Superior temporal gyrus (tissue), 1 donor: ENCODE data around the gene ABO.
"Not testable (repeated sequence)": the region's sequence is repeated elsewhere in the genome, so short reads cannot be mapped to it uniquely, and the experiment has no call there.

Experiments used
- DNase-seq: peaks from one replicate; pipeline ENCODE4 v3.0.0-alpha.2; 2016; ENCODE audit errors: extremely low spot score

ABO gene

GRCh38 chr9:133242991-133243390 lies 32.0 kb downstream of the ABO start:
- DNase-seq = no peak

DNA sequence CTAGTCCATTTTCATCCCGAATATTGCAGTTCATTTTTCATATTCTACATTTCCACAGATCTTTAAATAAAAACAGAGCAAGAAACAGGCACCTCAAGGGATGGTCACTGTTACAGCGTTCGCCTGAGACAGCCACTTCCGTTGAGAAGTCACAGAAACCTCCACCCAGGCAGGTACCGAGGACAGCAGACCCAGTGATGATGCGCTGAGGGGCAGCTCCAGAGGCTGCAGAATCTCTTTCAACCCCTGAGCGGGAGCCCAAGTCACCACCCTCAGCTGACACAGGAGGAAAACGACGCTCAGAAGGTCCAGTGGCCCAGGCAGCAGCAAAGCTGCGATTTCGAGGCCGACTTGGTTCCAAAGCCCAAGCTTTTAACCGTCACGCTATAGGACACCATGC lies 32.8 kb downstream of the ABO start:
- DNase-seq = no peak

DNA sequence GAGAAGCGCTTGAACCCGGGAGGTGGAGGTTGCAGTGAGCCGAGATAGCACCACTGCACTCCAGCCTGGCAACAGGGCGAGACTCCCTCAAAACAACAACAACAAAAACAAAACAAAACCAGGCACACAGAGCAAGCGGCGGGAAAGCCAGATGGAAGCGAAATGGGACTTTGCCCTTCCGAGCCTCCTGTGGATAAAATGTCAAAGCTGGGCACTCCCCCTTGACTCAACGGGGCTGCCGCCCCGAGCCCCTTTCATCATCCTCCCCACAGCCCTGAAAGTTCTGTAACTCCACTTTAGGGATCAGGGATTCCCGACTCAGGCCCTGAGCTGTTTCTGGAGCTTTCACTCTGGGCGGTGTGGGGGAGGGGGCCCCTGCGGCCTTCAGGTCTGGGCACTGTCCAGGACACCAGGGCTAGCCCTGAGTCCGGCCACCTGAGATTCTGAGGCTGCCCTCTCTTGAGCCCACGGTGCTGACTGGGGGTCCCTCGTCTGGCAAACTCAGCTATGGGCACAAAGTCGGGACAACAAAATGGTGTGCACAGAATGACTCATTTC lies 35.4 kb downstream of the ABO start:
- no peak for DNase-seq

DNA sequence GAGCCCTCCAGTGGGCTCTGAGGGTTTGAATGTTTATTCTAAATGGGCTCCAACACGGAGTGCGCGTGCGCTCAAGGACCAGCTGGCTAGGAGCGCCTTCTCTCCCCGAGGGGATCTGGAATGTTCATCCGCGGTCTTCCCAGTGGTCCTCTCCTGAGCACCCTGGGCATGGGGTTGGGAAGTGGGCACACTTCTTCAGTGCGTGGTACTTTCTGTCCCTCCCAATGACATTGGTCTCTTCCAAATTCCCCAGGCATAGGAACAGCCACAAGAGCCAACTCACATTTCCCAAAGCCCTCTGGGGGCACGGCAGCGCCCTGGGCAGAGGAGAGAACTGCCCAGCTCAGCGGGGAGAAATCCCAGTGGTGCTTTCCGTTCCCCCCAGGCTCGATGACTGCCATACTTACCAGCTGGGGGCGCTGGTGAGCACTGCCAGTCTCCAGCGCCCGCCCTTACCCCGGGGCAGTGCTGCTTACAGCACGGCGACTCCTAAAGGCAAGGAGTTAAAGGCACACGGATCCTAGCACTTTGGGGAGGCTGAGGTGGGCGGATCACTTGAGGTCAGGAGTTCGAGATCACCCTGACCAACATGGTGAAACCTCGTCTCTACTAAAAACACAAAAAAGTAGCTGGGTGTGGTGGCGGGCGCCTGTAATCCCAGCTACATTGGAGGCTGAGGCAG lies 36.0 kb downstream of the ABO start:
- no peak for DNase-seq

- no peak for DNase-seq
Observed at GRCh38 chr9:133238272-133238850, 36.6 kb downstream of the ABO start.

DNA sequence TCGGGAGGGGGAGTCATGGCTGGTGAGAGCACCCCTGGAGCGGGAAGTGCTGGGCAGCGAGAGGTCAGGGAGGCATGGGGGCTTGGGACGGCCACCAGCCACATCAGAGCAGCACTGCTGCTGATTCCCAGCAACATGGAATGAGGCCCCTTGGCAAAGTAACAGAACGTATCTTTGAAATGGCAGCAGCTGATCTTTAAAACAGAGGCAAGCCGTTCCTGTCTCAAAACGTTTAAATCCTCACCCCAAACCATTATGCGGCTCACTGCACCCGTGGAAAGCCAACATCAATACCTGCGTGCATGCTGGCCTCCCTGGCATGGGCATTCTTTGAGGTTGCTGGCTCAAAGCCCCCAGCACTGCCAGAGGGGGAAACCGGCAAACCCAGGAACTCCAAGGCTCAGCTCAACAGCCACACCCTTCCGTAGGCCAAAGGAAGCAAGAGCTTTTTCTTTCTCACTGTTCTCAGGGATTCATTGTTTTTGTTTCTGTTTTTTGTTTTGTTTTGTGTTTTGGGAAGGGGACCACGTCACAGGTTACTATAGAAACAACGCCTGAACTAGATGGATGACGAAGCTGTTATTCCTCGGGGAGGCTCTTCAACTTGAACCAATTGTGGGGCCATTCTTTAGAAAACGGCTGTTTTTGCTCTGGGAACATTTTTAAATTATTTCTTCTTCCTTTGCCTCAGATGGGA lies 37.8 kb downstream of the ABO start:
- no peak for DNase-seq

- DNase-seq = not testable (repeated sequence)
Observed at GRCh38 chr9:133236291-133237034, 38.5 kb downstream of the ABO start.

- no peak for DNase-seq
Observed at GRCh38 chr9:133235549-133236222, 39.3 kb downstream of the ABO start.

DNA sequence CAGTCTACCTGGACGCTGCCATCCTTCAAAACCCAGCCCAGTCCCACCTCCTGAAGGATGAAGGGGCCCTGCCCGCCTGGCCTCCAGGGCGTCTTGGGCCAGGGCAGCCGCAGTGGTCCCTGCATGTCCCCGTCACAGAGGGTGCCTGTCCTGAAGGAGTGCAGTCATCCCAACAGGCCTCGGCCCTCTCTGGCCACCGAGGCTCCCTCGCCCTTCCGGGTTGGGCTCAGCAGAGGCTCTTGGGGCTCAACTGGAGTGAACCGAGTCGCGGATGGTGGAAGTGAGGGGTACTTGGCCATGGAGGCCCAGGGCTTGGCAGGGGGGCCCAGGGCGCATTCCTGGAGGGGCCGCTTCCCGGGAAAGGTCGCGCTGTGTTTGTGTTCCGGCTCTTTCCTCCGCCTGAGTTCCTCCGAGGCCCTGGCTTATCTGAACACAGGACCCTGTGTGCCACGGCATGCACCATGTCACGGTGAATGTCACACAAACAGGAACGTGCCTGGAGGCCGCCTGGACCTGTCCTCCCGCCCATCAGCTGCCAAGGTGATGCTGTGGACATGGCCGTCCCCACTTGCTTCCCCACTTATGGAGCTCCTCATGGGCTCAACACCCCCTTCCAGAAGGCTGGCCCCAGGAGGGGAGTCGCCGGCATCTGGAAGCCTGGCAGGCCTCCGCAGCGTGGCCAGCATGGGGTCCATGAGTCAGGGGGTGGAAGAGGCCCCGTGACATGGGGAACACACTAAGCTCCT lies 40.3 kb downstream of the ABO start:
- DNase-seq = no peak

DNA sequence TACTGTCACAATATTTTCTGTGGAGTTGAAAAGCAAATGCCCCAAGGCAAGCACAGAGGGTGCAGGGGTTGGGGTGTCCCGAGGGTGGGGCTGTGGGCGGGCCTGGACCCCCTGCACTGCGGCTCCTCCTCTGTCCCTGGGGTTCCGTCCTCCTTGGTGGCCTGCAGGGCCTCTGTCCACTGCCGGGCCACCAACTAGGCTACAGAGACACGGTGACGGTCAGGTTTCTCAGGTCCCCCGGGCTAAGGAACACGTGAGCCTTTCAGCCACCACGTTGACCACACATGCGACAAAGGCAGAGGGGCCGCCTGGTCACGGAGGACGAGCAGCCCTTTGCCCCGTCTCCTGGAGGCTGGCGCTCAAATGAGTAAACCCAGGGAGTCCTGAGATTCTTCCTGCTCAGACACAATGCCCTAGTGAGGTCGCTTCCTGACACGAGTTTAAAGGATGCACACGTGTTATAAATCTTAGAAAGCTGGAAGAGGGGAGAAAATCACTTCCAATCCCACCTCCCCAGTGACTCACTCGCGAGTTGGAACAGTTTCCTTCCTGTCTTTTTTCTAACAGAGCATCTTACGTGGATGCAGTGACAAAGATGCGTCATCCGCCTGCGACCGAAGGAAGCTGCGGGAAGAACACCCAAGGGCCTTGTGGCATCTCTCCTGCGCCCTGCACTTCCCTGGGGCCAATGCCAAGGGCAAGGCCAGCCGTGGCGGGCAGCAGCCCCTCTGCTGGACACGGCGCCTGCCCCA lies 41.1 kb downstream of the ABO start:
- no peak for DNase-seq

- DNase-seq = not testable (repeated sequence)
Observed at GRCh38 chr9:133231934-133232568, 43.0 kb downstream of the ABO start.

DNA sequence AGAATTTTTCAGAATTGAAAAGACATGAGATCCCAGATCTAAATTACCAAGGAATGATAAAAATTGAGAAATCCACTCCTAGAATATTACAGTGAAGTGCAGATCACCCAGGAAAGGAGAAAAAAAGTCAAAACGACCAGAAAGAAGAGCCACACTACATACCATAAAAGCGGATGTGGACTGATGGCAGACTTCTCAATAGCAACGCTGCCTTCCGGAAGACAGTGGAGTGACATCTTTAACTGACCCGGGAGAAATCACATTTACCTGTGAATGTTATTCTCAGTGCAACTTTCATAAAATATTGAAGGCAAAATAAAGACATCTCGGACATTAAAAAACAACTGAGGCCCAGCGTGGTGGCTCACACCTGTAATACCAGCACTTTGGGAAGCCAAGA lies 44.5 kb downstream of the ABO start:
- not testable (repeated sequence) for DNase-seq

- no peak for DNase-seq
Observed at GRCh38 chr9:133230093-133230492, 44.9 kb downstream of the ABO start.

DNA sequence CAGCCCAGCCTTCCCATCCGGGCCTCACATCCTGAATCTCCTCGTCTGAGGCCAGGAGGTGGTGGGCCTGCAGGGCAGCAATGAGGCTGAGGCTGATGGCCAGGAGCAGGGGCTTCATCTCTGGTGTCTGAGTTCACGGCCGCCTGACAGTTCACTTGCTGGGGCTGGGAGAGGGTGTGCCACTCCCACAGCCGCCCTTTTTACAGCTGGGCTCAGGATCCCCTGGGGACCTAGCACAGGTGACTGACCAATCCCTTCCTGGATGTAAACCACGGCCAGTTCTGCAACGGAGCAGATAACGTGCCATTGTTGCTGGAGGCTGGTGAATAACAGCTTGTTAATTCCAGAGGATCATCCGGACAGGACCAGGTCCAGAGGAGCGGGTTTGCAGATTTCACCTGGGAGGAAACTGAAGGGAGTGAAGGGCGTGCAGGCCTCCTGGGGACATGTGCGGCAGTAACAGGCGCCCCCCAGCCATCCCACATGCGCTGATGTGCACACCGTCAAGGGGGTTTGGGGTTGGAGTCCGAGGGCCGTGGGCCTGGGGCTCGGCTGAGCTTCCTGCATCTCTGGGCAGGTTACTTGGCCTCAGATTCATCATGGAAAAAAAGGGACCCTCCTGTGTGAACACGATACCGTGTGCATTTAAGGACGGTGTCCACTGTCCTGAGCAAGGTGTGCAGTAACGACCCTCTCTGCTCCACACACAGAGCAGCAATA lies 46.4 kb downstream of the ABO start:
- not testable (repeated sequence) for DNase-seq

DNA sequence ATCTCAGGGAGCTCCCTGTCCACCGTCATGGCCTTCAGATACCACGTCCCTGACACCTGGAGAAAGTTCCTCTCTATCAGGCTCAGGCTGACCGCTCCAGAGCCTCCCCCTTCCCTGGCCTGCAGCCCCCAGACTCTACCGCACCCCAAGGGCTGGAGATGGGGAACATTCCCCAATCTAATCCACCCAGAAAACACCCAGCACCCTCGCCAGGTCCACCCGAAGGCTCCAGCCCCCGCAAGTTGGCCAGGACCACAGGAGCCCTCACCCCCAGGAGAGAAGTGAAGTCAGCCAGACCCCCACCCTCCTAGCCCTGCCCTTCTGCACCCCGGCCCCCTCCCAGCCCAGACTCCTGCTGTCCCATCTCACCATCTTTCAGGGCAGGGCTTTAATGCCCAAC lies 47.0 kb downstream of the ABO start:
- not testable (repeated sequence) for DNase-seq

GRCh38 chr9:133227242-133227860 lies 47.6 kb downstream of the ABO start:
- no peak for DNase-seq

GRCh38 chr9:133226219-133227171 lies 48.5 kb downstream of the ABO start:
- no peak for DNase-seq
